Stimulated activated naive CD8-positive, alpha-beta T cell treated with anti-CD3 and anti-CD28 coated beads, Interleukin-15, amount 100 ng/mL, for 72 hours (primary cell): ENCODE data around the gene HSPA6.
A peak's percentile ranks its signal among the peaks of the same experiment; 100 is the strongest.
"Not testable (repeated sequence)": the region's sequence is repeated elsewhere in the genome, so short reads cannot be mapped to it uniquely, and the experiment has no call there.

ENCODE experiments used
- ATAC-seq: fragments of 150-1000 bp; cut with Tn5 transposase; 2 replicates; pipeline ENCODE4 v1.10.0; 2021; ENCODE audit warnings: mild to moderate bottlenecking, moderate library complexity
- DNase-seq, 2 donors: peaks; one replicate each; pipeline ENCODE4 v3.0.0; 2021 to 2022
- H3K27ac Mint-ChIP-seq, 2 donors: one replicate each; pipeline ENCODE4 v1.8.0; 2022; ENCODE audit warnings: mild to moderate bottlenecking in 2 of 2, mixed read lengths in 2 of 2, moderate library complexity in 2 of 2
- H3K27me3 Mint-ChIP-seq: one replicate; pipeline ENCODE4 v1.8.0; 2022; ENCODE audit warnings: mixed read lengths
- H3K4me1 Mint-ChIP-seq: one replicate; pipeline ENCODE4 v1.8.0; 2022; ENCODE audit warnings: mild to moderate bottlenecking, mixed read lengths
- H3K4me3 Mint-ChIP-seq, 2 donors: one replicate each; pipeline ENCODE4 v1.8.0; 2022; ENCODE audit warnings: mild to moderate bottlenecking in 2 of 2, mixed read lengths in 2 of 2, moderate library complexity in 1 of 2
- H3K9me3 Mint-ChIP-seq, 2 donors: one replicate each; pipeline ENCODE4 v1.8.0; 2022; ENCODE audit warnings: mixed read lengths in 2 of 2

Gene HSPA6

DNA sequence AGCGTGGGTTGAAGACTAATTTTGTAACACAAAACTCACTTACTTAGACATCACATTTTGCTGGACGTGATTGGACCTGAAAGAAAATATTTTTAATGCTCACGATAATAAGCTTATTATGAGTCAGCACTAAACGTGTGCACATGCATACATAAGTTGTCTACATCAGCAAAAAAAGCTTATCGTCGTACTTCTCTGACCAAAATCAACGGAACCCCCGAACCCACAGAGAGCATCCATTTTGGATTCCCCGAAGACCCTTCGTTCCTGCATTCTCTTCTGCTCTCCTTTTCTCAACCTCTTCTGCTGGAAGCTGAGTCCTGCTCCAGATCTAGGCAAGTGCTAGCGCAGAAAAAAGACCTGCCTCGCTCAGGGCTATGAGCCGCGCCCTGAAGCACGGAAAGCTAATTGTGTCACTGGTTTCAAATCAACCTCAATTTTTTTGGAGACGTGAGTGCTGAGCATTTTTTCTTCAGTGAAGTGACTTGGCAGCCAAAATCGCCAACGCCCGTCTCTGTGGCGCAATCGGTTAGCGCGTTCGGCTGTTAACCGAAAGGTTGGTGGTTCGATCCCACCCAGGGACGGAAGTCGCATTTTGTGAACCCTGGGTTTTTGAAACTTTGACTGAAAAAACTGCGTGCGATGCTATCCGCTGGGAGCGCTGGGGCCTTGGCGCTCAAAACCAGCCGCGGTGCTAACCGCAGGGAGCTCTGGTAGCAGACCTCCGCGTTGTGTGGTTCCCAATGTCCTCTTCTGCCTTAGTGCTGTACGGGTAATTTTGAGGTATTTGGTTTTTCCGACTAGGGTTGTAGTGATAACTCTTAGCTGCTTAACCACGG lies 15.6 kb downstream of the HSPA6 start:
- H3K27me3 Mint-ChIP-seq, H3K9me3 Mint-ChIP-seq: not testable (repeated sequence)
- Mint-ChIP-seq H3K4me1 (peaks cover 41% of the 10 kb centered on the region), H3K4me3 (peak overlapping the region; percentile 82 to 95), H3K27ac (peak overlapping the region; percentile 78 to 100)
- peak; percentile 87 for ATAC-seq
- peak; percentile 93 to 95 for DNase-seq

DNA sequence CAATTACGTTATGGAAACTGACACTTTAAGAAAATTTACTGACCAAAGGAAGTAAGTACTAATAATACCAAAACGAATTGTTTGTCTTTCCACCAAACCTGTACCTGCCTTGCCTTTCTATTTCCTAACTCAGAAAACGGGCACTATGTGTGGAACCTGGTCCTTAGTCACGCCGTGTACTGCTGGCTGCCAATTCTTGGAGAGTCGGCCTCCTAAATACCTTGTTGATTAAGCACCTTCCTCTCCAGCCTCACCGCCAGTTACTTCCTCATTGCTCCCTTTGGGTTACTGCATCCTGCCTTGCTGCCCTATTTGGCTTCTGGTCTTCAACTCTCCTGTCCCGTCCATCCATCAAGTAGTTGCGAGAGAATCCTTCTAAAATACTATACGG lies 16.2 kb downstream of the HSPA6 start:
- not testable (repeated sequence) for ATAC-seq, DNase-seq, H3K27me3 Mint-ChIP-seq, H3K9me3 Mint-ChIP-seq
- peaks cover 46% of the 10 kb centered on the region for H3K4me1 Mint-ChIP-seq
- H3K4me3 Mint-ChIP-seq, result peak overlapping the region; percentile 82 to 95
- H3K27ac Mint-ChIP-seq, result peak overlapping the region; percentile 5 to 100

DNA sequence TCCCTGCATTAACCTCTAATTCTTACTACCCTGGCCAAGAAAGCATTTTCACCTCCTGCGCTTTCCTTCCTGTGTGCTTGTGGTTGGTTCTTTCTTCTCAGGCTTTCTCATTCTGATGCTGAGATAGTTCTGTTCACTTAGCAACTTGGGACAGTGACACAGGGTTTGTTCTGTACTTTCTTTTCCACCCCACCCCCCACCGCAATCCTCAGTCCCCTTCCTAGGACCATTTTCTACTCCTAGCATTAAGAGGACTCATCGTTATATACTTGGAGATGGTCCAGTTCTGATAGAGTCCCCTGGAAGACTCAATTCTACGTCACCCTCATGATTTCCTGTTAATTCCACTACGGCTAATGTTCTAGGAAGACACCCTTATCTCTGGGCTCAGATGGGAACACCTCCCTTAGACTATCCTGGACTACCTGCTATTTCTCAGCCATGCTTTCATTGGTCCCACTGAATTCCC lies 17.8 kb downstream of the HSPA6 start:
- peak overlapping the region; percentile 47 to 58 for H3K4me3 Mint-ChIP-seq
- H3K27me3 Mint-ChIP-seq, H3K9me3 Mint-ChIP-seq: not testable (repeated sequence)
- H3K4me1 Mint-ChIP-seq, result peaks cover 46% of the 10 kb centered on the region
- peak overlapping the region in 1 of 2 donors; percentile 55 for H3K27ac Mint-ChIP-seq
- DNase-seq, result peak; percentile 55 to 71
- peak; percentile 79 for ATAC-seq

DNA sequence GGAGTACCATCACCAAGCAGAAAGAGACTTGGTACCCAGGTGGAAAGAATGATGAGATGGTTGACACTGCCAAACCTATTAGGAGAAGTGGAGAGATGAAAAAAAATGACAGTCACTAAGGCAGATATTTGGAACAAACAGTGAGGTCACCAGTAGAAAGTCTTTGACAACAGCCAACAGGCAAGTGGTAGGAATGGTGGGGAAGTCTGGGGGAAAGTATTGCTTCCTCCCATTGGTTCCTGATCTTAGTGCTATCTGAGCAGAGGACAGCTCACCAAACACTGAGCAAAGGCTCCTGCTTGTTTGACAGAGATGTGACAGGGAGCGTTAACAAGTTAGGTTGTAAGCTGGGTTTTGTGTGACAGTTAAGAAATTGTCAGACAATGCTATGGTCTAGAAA lies 18.8 kb downstream of the HSPA6 start:
- not testable (repeated sequence) for ATAC-seq, DNase-seq, H3K4me3 Mint-ChIP-seq, H3K9me3 Mint-ChIP-seq, H3K27me3 Mint-ChIP-seq, H3K27ac Mint-ChIP-seq
- H3K4me1 Mint-ChIP-seq, result peaks cover 46% of the 10 kb centered on the region

DNA sequence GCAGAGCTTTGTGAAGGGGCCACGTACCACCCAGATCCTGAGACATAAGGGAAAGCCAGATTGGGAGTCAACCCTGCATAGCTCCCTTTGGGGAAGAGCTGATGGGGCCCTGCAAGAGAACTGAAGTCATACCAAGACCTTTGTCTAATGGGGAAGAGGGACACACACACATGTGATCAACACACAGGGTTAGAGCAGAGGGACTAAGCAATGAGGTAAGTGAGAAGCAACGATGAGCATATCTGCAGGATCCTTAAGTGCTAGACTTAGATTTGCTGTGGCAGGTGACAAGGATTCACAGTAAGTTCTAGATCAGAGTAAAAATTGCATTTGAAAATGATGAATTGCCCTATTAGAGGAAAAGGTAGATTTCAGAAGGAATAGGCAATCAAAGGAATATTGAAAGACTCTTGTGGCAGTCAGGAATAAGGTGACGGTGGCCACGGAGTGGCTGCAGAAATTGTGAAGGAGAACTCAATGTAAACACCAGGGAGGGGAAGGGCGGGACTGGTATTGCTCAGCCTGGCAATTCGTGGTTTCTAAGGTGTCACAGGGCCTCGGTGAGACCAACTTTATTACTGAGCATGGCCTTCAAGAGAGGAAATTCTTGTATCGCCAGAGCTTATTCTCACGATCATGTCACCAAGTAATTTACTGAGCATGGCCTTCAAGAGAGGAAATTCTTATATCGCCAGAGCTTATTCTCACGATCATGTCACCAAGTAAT lies 20.8 kb downstream of the HSPA6 start:
- peaks cover 39% of the 10 kb centered on the region for H3K4me1 Mint-ChIP-seq
- ATAC-seq, H3K27ac Mint-ChIP-seq, H3K4me3 Mint-ChIP-seq, DNase-seq, H3K27me3 Mint-ChIP-seq, H3K9me3 Mint-ChIP-seq: not testable (repeated sequence)

DNA sequence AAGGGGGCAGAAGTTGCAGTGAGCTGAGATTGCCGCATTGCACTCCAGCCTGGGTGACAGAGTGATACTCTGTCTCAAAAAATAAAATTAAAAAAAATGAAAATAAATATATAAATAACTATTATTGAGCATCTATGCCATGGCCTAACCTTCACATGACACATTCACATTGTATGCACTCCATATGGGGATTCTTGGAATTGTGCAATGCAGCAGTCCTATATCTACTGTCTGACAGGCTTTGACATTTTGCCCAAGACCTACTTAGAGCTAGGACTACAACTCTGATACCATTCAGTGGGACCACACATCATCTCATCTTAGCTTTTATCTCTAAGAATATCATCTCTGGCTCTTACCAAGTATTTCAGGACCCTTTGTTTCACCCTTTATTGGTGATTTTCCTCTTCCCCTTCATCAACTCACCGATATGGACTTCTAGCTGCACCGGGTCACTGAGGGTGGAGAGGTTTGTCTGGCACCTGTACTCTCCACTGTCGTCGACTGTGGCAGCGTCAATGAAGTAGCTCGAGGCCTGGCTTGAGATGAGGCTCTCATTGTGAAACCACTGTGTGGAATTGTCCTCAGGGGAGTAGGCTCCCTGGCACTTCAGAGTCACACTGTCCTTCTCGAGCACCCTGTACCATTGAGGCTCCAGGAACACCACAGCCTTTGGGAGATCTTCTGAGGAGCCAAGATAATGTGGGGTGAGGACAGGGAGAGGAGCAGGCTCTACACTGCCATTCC lies 23.8 kb downstream of the HSPA6 start:
- DNase-seq, H3K9me3 Mint-ChIP-seq, ATAC-seq, H3K27ac Mint-ChIP-seq, H3K4me3 Mint-ChIP-seq, H3K27me3 Mint-ChIP-seq: not testable (repeated sequence)
- peaks cover 12% of the 10 kb centered on the region for H3K4me1 Mint-ChIP-seq

DNA sequence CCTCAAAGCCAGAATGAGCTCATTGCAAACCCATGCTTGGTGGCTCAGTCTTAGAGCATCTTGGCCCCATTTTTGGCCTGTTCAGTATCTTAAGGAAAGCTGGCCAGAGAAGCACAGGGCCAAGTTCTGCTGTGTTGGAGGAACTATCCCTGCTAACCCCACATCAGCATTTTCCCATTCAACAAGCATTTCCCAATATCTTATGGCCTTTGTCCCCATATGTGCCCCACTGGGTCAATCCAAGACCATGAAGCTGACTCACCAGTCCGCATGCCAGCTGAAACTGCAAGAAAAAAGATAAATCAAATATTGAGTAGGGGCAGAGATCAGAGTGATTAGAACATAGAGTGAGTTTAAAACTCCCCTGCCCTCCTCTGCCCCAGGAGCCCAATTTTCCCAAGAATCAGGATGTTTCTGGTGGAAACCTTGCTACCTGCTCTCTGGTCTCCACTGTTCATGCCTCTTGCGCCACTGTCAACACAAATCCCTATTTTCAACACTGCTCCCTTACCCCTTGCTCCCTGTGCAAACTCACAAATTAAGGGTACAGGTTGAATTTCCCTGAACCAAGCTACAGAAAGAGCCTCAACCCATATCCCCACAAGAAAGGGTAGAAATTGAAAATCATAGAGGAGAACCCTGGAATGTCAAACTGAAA lies 24.5 kb downstream of the HSPA6 start:
- not testable (repeated sequence) for H3K27ac Mint-ChIP-seq, H3K4me3 Mint-ChIP-seq, H3K27me3 Mint-ChIP-seq, ATAC-seq, H3K4me1 Mint-ChIP-seq, H3K9me3 Mint-ChIP-seq, DNase-seq

DNA sequence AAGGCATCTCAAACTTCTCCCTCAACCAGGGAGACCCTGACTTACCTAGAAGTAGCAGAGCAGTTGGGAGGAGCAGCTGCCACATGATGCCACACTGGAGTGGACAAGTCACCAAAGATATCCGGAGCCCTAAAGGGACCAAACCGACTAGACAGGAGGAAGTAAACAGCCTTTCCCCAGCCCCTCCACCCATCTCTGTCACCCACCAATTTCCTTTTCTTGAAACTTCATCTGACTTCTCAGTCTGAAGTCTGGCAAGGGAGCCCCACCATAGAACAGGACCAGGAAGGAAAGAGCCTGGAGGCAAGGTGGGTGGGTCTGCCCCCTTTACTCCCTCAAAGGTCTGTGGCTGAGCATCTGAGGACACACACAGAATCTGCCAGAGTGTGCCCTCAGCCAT lies 25.3 kb downstream of the HSPA6 start, which contains the start of gene FCGR3A:
Gene FCGR3A (minus strand): TSS at position 167 of the 400 bp plus-strand sequence. CDS start 82 bp downstream, at position 85.
- no peak for DNase-seq
- no peaks in the 10 kb centered on the region for H3K9me3 Mint-ChIP-seq
- no peak within 1 kb of the TSS for H3K4me3 Mint-ChIP-seq

DNA sequence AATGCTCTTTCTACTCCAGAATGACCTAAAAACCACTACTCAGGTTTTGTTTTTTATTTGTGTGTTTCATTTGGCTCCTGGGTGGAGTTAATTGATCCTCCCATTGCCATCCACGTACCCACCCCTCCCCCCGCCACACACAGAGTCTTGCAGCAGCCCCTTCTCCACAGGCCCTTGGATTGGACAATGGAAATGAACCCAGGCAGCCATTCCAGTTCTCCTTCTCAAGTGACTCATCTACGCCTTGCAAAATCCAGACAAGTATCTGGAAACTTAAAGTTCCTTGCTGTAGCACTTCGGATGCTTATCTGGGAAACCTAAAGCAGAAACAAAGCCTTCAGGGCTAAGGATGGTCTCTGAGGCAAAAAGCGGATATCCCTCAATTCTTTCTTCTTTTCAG lies 26.6 kb downstream of the HSPA6 start:
- H3K27ac Mint-ChIP-seq, ATAC-seq: not testable (repeated sequence)
- peaks cover 20% of the 10 kb centered on the region for H3K4me1 Mint-ChIP-seq

More for the DNA sequence above, 25.3 kb downstream of the HSPA6 start, which contains the start of gene FCGR3A:
- no peaks in the 10 kb centered on the region for H3K27me3 Mint-ChIP-seq
- ATAC-seq, result no peak
- no peak within 1 kb of the TSS for H3K27ac Mint-ChIP-seq
- H3K4me1 Mint-ChIP-seq, result peaks cover 15% of the 10 kb centered on the region

DNA sequence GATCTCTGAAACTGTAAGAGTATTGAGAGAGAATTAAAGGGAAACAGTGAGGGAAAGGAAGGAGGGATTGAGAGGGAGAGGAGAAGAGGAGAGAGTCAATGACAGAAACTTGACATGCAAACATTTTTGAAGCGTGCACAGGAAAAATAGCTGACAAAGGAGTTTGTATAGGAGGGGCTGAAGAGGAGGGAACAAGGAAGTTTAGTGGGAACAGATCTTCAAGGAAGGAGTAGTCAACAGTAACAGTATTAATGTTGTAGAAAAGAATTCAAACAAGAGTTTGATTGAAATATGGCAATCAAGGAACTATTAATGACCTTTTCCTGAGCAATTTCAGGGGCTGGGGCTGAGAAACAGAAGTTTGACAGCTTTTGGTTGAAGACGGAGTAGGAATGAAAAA lies 29.3 kb downstream of the HSPA6 start:
- not testable (repeated sequence) for ATAC-seq, H3K9me3 Mint-ChIP-seq, H3K27ac Mint-ChIP-seq, DNase-seq, H3K27me3 Mint-ChIP-seq, H3K4me3 Mint-ChIP-seq
- peaks cover 20% of the 10 kb centered on the region for H3K4me1 Mint-ChIP-seq

More for the DNA sequence above, 26.6 kb downstream of the HSPA6 start:
- H3K4me3 Mint-ChIP-seq, H3K27me3 Mint-ChIP-seq, DNase-seq, H3K9me3 Mint-ChIP-seq: not testable (repeated sequence)

DNA sequence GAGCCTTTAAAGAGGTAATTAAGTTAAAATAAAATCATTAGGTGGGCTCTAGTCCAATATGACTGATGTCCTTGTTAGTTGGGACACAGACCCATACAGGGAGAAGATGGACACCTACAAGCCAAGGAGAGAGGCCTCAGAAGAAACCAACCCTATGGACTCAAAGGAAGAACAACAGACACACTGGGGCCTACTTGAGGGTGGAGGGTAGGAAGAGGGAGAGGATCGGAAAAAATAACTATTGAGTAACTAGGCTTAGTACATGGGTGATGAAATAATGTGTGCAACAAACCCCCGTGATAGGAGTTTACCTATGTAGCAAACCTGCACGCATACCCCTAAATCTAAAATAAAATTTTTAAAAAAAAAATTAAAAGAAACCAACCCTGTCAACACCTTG lies 30.0 kb downstream of the HSPA6 start:
- not testable (repeated sequence) for DNase-seq, H3K27ac Mint-ChIP-seq, H3K9me3 Mint-ChIP-seq, H3K27me3 Mint-ChIP-seq, ATAC-seq
- H3K4me1 Mint-ChIP-seq, result peaks cover 20% of the 10 kb centered on the region
- peak overlapping the region in 1 of 2 donors; percentile 30 for H3K4me3 Mint-ChIP-seq

DNA sequence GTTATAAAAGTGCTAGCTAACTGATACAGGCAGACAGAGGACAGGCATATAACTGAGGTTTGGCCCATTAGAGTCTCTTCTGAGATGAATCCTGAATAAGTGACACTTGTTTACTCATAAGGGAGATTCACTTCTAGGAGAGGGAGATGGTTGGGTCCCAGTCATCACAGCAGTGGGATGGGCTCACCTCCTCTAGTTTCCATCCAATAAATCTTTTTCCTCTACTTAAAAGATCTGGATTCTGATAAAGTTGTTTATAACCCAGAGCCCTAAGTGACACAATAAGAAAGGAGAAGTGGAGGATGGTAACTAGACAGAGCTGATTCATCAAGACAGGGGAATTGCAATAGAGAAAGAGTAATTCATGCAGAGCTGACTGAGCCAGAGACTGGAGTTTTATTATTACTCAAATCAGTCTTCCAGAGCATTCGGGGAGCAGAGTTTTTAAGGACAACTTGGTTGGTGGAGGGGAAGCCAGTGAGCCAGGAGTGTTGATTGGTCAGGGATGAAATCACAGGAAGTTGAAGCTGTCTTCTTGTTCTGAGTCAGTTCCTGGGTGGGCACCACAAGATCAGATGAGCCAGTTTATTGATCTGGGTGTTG lies 30.6 kb downstream of the HSPA6 start:
- H3K27ac Mint-ChIP-seq, result peak overlapping the region in 1 of 2 donors; percentile 88
- H3K27me3 Mint-ChIP-seq, H3K9me3 Mint-ChIP-seq: not testable (repeated sequence)
- DNase-seq (peak in 1 of 2 donors; percentile 47), ATAC-seq (peak; percentile 94)
- H3K4me3 Mint-ChIP-seq, result peak overlapping the region; percentile 20 to 32
- H3K4me1 Mint-ChIP-seq, result peaks cover 20% of the 10 kb centered on the region

DNA sequence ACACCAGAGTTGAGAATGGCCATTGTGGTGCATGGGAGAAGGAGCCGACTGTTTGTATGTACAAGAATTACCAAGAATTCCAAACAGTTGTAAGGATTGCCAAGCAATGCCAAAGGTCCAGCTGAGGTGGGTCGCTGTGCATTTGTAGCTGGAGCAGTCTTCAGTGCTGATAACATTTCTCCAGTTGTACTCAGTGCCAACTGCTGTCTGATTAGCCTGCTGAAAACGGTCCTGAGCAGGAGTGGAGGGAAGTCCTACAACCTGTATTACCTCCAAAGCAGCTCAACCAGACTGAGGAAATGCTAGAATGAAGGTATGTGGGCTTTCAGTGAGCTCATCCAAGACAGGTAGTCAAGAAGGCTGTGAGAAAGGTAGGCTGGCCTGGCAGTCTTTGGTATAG lies 31.8 kb downstream of the HSPA6 start:
- ATAC-seq, result not testable (repeated sequence)

DNA sequence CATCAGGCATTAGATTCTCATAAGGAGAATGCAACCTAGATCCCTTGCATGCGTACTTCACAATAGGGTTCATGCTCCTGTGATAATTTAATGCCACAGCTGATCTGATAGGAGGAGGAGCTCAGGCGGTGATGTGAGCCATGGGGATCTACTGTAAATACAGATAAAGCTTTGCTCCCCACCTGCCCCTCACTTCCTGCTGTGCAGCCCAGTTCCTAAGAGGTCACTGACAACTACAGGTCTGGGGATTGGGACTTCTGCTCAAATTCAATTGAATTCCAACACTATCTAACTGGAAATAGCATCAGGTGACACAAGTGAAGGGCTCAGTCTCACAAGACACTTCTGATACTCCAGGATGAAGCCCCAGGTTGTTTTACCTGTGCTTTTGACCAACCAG lies 32.6 kb downstream of the HSPA6 start:
- not testable (repeated sequence) for ATAC-seq, H3K9me3 Mint-ChIP-seq, DNase-seq, H3K27ac Mint-ChIP-seq, H3K27me3 Mint-ChIP-seq, H3K4me3 Mint-ChIP-seq
- peaks cover 29% of the 10 kb centered on the region for H3K4me1 Mint-ChIP-seq

More for the DNA sequence above, 31.8 kb downstream of the HSPA6 start:
- not testable (repeated sequence) for H3K27ac Mint-ChIP-seq, DNase-seq, H3K9me3 Mint-ChIP-seq, H3K27me3 Mint-ChIP-seq, H3K4me3 Mint-ChIP-seq
- H3K4me1 Mint-ChIP-seq, result peaks cover 26% of the 10 kb centered on the region
